Adrenal gland (tissue), 12 donors: Measurements from ENCODE around the gene CGAS. TPM values are rescaled to one million over a fixed set of nuclear protein-coding genes. Genes with fewer than 3 reads are reported as not detected.

Source experiments
- DNase-seq, 7 donors: peaks; one replicate each; pipeline ENCODE4 v3.0.0-alpha.2; 2019 to 2020
- H3K27ac ChIP-seq, 5 donors: fragments of 200-600 bp; sonication (generic) in 4 of 5; 1 replicate in 3 of 5; 2 replicates in 2 of 5; pipeline versions ENCODE4 v1.5.1 to v1.8.0; 2016 to 2020; ENCODE audit warnings: mild to moderate bottlenecking in 1 of 5
- H3K27me3 ChIP-seq: fragments of 200-600 bp; 2 replicates; pipeline ENCODE4 v1.8.0; 2021
- H3K36me3 ChIP-seq, 2 donors: fragments of 200-600 bp; replicated peaks in 1 of 2; 1 replicate in 1 of 2; 2 replicates in 1 of 2; pipeline versions ENCODE4 v1.5.1 to v1.8.0; 2018 to 2022
- H3K4me1 ChIP-seq, 2 donors: fragments of 200-600 bp; replicated peaks in 1 of 2; 1 replicate in 1 of 2; 2 replicates in 1 of 2; pipeline versions ENCODE4 v1.5.1 to v1.8.0; 2018 to 2021
- H3K4me3 ChIP-seq, 4 donors: fragments of 200-600 bp; sonication (generic) in 3 of 4; one replicate each; pipeline ENCODE4 v1.5.1; 2016 to 2018
- H3K9me3 ChIP-seq, 3 donors: fragments of 200-600 bp; sonication (generic) in 1 of 3; replicated peaks in 1 of 3; 1 replicate in 2 of 3; 2 replicates in 1 of 3; pipeline versions ENCODE4 v1.5.1 to v1.8.0; 2016 to 2021
- POLR2A ChIP-seq, 2 donors: fragments of 450-650 bp; IDR thresholded peaks; one replicate each; pipeline ENCODE4 v1.6.1; 2017; ENCODE audit warnings: antibody characterized with exemption in 2 of 2, mild to moderate bottlenecking in 2 of 2, moderate library complexity in 1 of 2
- WGBS, 4 donors: extraction: QIAGEN DNeasy Blood & Tissue Kit in 2 of 4; methylation state at CpG; one replicate each; pipeline versions ENCODE4 v1.1.5 to v1.1.7; 2013 to 2017; 5-methylcytosine and 5-hydroxymethylcytosine counted together
- intact Hi-C, 2 donors: fragments of 100-400 bp; cut with DNase I; formaldehyde crosslinking; loops; one replicate each; pipeline versions ENCODE4 v1.14.1 to v1.15.0; 2022 to 2023
- polyA plus RNA-seq, 3 donors: library from polyadenylated mRNA; stranded (reverse); fragments of 200-250 nt in 2 of 3; fragments of 350-450 nt in 1 of 3; fragmentation: Illumina TruSeq in 1 of 3; extraction: RNeasy Lipid Tissue Mini Kit (QIAGEN cat#74804) in 1 of 3; gene quantifications; one replicate each; pipeline ENCODE4 v1.2.3, GENCODE V29; 2013 to 2014
- total RNA-seq, 9 donors: library from RNA; depleted of rRNA in 4 of 9; stranded (reverse); fragments of >200 nt in 4 of 9; fragments of 120-200 nt in 1 of 9; fragmentation: NEBNext Ultra II Directional in 1 of 9; extraction: Animal tissue kit (Norgen Biotek cat#: 25700) in 1 of 9; gene quantifications; one replicate each; pipeline versions ENCODE4 v1.1.0 to v1.2.4, GENCODE V29; 2013 to 2023
- TF ChIP-seq, protein P1 (sequence below), 6 experiments: fragments of 450-650 bp in 4 of 6; fragments of 200-600 bp in 2 of 6; sonication (generic) in 1 of 6; IDR thresholded peaks; 1 replicate in 5 of 6; 2 replicates in 1 of 6; pipeline versions ENCODE4 v1.5.1 to v1.8.0; 2016 to 2021; ENCODE audit warnings: antibody characterized with exemption in 6 of 6, mild to moderate bottlenecking in 2 of 6, moderate library complexity in 1 of 6
- donor health status: healthy with polysubstance abuse.
- donor health status: Bipolar disorder and iron deficiency.
- donor health status: DM: yes; HTN: yes; CAD: no.
- donor health status: DM: no; HTN: no; CAD: no.
- donor health status: DM: no; HTN: no; CAD: no.
- donor health status: DM: yes; HTN: yes; CAD: no.

The CGAS gene
- total and polyA plus RNA-seq, 12 donors = 1.0 to 7.8 (median 2.9) TPM

DNA sequence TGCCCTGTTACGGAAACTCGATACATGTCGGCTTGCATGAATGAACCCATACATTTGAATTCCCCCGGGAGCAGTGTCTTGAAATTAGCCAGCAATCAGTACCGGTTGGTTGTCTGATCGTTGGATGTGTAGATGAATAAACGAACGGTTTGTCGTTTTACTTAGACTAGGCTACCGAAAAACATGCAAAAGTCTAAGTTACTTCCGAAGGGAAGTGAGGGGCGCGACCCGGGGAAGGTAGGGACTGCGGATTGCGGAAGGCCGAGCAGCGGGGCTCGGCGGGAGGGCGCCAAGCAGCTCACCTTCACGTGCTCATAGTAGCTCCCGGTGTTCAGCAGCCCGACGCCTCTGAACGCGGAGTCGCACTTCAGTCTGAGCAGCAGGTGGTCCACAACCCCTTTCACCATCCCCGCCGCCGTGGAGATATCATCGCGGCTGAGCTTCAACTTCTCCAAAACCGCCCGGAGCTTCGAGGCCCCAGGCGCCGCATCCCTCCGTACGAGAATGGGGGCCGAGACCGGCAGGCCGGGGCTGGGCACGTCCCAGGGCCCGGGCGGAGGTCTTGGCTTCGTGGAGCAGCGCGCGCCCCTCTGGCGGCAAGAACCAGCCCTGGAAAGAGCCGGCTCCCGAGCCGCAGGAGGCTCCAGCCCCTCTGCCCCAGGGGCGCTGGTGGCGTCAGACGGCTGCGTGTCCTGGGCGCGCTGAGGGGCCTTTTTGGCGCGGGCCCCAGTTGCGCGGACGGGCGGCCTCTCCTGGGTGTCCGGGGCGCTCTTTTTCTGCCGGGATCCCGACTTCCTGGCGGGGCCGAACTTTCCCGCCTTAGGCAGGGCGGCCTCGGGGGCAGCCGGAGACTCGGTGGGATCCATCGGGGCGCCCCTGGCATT lies 632 bp downstream of the CGAS start:
- H3K4me3 ChIP-seq = peak overlapping the region in 3 of 4 donors; percentile 24 to 72 (median 41)
- DNase-seq = peak in 5 of 7 donors; percentile 9 to 36 (median 19)
- WGBS, 4 donors = 4 to 32% (median 13%) methylated on average over 16 to 79 of the region's 79 CpGs

DNA sequence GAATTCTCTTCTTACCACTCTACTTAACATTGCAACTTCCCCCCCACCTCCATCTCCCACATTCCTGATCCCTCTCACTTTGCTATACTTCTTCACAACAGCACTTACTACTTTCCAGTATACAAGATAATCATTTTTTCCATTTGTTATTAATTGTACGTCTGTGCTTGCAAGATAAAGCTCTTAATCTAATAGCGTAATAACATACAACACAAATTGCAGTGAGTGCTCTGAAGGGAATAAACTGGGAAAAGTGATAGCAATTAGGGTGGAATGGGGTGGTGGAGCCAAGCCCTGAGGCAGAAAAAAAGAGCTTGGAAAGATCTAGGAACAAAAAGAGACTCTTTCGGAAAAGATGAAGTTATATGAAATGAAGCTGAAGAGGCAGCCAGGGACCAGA lies 8.5 kb downstream of the CGAS start:
- Histone ChIP-seq H3K9me3 (no peaks in the 10 kb centered on the region), H3K4me1 (no peaks in the 10 kb centered on the region), H3K36me3 (no peaks in the 10 kb centered on the region), H3K27me3 (no peaks in the 10 kb centered on the region), H3K4me3 (no peak overlapping the region), H3K27ac (no peak overlapping the region)
- intact Hi-C loops = no loop called here
- 85 to 95% (median 87%) methylated on average over 3 of the region's 3 CpGs for WGBS, 4 donors
- DNase-seq = no peak
- TF ChIP-seq, protein P1, sequence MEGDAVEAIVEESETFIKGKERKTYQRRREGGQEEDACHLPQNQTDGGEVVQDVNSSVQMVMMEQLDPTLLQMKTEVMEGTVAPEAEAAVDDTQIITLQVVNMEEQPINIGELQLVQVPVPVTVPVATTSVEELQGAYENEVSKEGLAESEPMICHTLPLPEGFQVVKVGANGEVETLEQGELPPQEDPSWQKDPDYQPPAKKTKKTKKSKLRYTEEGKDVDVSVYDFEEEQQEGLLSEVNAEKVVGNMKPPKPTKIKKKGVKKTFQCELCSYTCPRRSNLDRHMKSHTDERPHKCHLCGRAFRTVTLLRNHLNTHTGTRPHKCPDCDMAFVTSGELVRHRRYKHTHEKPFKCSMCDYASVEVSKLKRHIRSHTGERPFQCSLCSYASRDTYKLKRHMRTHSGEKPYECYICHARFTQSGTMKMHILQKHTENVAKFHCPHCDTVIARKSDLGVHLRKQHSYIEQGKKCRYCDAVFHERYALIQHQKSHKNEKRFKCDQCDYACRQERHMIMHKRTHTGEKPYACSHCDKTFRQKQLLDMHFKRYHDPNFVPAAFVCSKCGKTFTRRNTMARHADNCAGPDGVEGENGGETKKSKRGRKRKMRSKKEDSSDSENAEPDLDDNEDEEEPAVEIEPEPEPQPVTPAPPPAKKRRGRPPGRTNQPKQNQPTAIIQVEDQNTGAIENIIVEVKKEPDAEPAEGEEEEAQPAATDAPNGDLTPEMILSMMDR (IDR thresholded peaks at IDR 0.05) = no peak
- no peak for TF ChIP-seq POLR2A (IDR thresholded peaks at IDR 0.05)

More for the DNA sequence above, 632 bp downstream of the CGAS start:
- no peaks in the 10 kb centered on the region for H3K9me3 ChIP-seq
- H3K27me3 ChIP-seq = no peaks in the 10 kb centered on the region
- no peaks in the 10 kb centered on the region for H3K4me1 ChIP-seq
- H3K36me3 ChIP-seq = no peaks in the 10 kb centered on the region
- intact Hi-C loops = no loop called here
- H3K27ac ChIP-seq = peak overlapping the region; percentile 14 to 81 (median 66)
- TF ChIP-seq, protein P1 (IDR thresholded peaks at IDR 0.05) = no peak
- TF ChIP-seq POLR2A (IDR thresholded peaks at IDR 0.05) = no peak

GRCh38 chr6:73435236-73435635 lies 16.9 kb downstream of the CGAS start:
- WGBS, 4 donors = 74 to 92% (median 84%) methylated on average over 3 of the region's 3 CpGs
- Histone ChIP-seq H3K4me1 (no peaks in the 10 kb centered on the region), H3K27ac (no peak overlapping the region), H3K36me3 (peaks cover 0 to 16% of the 10 kb centered on the region in 2 donors), H3K9me3 (no peaks in the 10 kb centered on the region), H3K4me3 (no peak overlapping the region), H3K27me3 (no peaks in the 10 kb centered on the region)
- intact Hi-C loops = no loop called here
- TF ChIP-seq POLR2A (IDR thresholded peaks at IDR 0.05) = no peak
- TF ChIP-seq, protein P1 (IDR thresholded peaks at IDR 0.05) = no peak
- no peak for DNase-seq

DNA sequence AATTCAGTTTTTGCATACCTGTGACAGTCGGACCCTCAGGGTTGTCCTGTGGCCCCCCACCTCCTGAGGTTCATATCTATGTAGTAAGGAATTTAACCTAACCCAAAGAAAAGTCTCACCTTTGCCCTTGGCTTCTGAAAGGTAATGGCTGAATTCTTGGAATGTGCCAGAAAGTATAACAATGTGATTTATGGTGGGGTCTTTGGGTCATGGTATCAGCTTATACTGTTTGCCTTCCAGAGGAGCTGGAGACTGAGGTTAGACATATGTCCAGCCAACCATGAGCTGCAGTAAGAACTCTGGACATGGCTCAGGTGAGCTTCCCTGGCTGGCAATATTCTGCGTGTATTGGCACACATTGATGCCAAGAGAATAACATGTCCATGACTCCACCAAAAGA lies 30.6 kb downstream of the CGAS start:
- 61 to 82% (median 75%) methylated on average over 2 of the region's 2 CpGs for WGBS, 4 donors
- intact Hi-C loops = no loop called here
- H3K4me3 ChIP-seq = no peak overlapping the region

More for the DNA sequence above, 30.6 kb downstream of the CGAS start:
- Histone ChIP-seq H3K27ac (no peak overlapping the region), H3K27me3 (no peaks in the 10 kb centered on the region), H3K9me3 (no peaks in the 10 kb centered on the region), H3K36me3 (peaks cover 0 to 8% of the 10 kb centered on the region in 2 donors), H3K4me1 (no peaks in the 10 kb centered on the region)
- DNase-seq = no peak
- no peak for TF ChIP-seq POLR2A (IDR thresholded peaks at IDR 0.05)
- TF ChIP-seq, protein P1 (IDR thresholded peaks at IDR 0.05) = no peak
